ENCODE data around the gene PDK2.

The PDK2 gene

DNA sequence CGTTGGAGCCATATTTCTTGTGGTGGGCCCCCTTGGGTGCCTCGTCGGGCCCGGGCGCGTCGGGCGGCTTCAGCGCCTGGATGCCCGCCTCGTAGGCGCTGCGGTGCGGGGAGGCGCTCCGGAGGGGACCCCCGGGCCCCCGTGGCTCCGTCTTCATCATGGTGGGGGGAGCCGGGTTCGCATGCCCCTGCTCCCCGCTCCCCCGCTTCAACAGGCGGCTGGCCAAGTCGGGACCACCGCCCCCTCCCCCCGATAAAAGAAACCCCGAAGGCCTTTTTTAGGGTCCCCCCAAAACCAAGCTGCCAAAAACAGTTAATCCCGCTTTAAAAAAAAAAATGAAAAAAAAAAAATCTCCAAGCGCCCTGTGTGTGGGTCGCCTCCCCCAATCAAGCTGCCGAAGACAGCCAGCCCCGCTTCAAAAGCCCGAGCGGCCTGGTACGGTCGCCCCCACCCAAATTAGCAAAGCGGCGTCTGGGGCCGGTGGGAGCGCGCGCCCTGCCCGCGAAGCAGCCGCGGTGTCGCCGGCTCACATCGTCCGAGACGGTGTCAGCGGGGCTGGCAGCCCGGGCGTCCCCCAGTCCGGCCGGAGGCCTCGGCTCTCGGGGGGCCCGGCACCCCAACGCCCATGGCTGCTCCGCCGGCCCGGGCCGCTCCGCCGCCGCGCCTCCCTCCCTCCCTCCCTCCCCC lies 55.3 kb downstream of the PDK2 start, which contains the start of gene PPP1R9B:
Gene PPP1R9B (minus strand): TSS at position 324 of the 687 bp plus-strand sequence. CDS start 164 bp downstream, at position 160.
- Histone ChIP-seq H4K20me1 (ENCODE audit: low read depth, low read length) (no peaks in the 10 kb centered on the region), H3K9me2 (replicated peaks; ENCODE audit: insufficient read depth, low read length) (no peaks in the 10 kb centered on the region), H3K36me3 (ENCODE audit: low read length) (no peaks in the 10 kb centered on the region), H3K9me3 (ENCODE audit: insufficient read depth, low read length) (no peaks in the 10 kb centered on the region), H3K9ac (ENCODE audit: low read length) (peak within 1 kb of the TSS; percentile 96), H3F3A (ENCODE audit: insufficient read depth) (peaks cover 9% of the 10 kb centered on the region; the same call in 1 of the 2 replicates), H3K79me2 (ENCODE audit: insufficient read depth, low read length) (peaks cover 41% of the 10 kb centered on the region), H3K27me3 (ENCODE audit: low read length) (no peaks in the 10 kb centered on the region), H3K4me3 (ENCODE audit: insufficient read depth, low read length, poor library complexity, severe bottlenecking) (peak within 1 kb of the TSS; percentile 94), H3K27ac (ENCODE audit: low read depth, low read length) (peak within 1 kb of the TSS; percentile 95), H2AFZ (ENCODE audit: low read depth, low read length, severe bottlenecking) (peak within 1 kb of the TSS; percentile 82), H3K4me2 (ENCODE audit: low read depth, low read length, poor library complexity, severe bottlenecking) (peak within 1 kb of the TSS; percentile 100)
- TF ChIP-seq, protein P1, sequence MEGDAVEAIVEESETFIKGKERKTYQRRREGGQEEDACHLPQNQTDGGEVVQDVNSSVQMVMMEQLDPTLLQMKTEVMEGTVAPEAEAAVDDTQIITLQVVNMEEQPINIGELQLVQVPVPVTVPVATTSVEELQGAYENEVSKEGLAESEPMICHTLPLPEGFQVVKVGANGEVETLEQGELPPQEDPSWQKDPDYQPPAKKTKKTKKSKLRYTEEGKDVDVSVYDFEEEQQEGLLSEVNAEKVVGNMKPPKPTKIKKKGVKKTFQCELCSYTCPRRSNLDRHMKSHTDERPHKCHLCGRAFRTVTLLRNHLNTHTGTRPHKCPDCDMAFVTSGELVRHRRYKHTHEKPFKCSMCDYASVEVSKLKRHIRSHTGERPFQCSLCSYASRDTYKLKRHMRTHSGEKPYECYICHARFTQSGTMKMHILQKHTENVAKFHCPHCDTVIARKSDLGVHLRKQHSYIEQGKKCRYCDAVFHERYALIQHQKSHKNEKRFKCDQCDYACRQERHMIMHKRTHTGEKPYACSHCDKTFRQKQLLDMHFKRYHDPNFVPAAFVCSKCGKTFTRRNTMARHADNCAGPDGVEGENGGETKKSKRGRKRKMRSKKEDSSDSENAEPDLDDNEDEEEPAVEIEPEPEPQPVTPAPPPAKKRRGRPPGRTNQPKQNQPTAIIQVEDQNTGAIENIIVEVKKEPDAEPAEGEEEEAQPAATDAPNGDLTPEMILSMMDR (IDR thresholded peaks at IDR 0.05; ENCODE audit: insufficient read depth, low read length, poor library complexity, severe bottlenecking), result no peak
- no peak for TF ChIP-seq EZH2phosphoT487 (conservative IDR thresholded peaks at IDR 0.05; ENCODE audit: low read length)

DNA sequence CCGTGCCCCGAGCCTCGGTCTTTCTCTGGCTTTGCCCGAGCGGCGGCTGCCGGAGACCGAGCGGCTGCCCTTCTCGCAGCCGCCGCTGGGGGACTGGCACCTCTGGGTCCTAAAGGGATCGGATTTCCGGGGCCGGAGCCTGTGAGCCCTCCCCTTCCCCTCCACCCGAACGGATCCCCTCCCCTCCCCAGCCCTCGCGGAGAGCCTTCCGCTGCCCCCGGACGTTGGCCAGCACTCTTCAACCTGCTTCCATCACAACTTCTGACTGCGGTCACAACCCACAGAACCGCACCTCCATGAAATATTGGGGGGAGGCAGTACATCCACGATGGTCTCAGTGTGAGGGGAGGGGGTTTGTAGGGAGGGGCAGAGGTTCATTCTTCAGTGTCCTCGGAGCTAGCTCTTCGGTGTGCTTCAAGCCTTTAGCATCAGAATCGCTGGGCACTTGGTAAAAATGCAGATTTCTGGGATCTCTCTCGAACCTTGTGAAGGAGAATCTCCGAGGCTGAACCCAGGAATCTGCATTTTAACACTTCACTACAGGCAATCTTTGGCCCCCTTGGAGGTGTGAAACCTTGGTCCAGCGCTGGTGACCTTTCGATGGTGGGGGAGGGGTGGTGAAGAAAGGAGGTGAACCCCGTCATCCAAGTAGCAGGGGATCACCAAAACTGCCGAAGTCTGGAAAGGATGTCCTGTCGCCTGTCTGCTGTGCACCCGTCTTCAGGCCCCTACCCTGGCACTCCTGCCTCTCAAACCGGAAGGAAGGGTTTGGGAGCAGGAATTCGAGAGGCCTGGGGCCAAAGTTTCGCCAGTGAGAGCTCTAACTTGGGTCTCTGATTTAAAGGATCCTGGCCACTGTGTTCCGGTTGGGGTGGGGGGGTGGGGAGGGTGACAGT lies 56.1 kb downstream of the PDK2 start:
- H3K9ac ChIP-seq (ENCODE audit: low read length), result peak overlapping the region; percentile 96
- H3F3A ChIP-seq (ENCODE audit: insufficient read depth), result peaks cover 9% of the 10 kb centered on the region; the same call in 1 of the 2 replicates
- TF ChIP-seq, protein P1 (IDR thresholded peaks at IDR 0.05; ENCODE audit: insufficient read depth, low read length, poor library complexity, severe bottlenecking), result no peak
- TF ChIP-seq EZH2phosphoT487 (conservative IDR thresholded peaks at IDR 0.05; ENCODE audit: low read length), result no peak
- H3K27ac ChIP-seq (ENCODE audit: low read depth, low read length), result peak overlapping the region; percentile 95
- H2AFZ ChIP-seq (ENCODE audit: low read depth, low read length, severe bottlenecking), result peak overlapping the region; percentile 82
- no peaks in the 10 kb centered on the region for H3K27me3 ChIP-seq (ENCODE audit: low read length)
- peak overlapping the region; percentile 94 for H3K4me3 ChIP-seq (ENCODE audit: insufficient read depth, low read length, poor library complexity, severe bottlenecking)
- H3K36me3 ChIP-seq (ENCODE audit: low read length), result no peaks in the 10 kb centered on the region
- no peaks in the 10 kb centered on the region for H3K9me2 ChIP-seq (replicated peaks; ENCODE audit: insufficient read depth, low read length)
- no peaks in the 10 kb centered on the region for H3K9me3 ChIP-seq (ENCODE audit: insufficient read depth, low read length)
- H3K4me2 ChIP-seq (ENCODE audit: low read depth, low read length, poor library complexity, severe bottlenecking), result peak overlapping the region; percentile 100
- H4K20me1 ChIP-seq (ENCODE audit: low read depth, low read length), result no peaks in the 10 kb centered on the region
- peaks cover 39% of the 10 kb centered on the region for H3K79me2 ChIP-seq (ENCODE audit: insufficient read depth, low read length)

DNA sequence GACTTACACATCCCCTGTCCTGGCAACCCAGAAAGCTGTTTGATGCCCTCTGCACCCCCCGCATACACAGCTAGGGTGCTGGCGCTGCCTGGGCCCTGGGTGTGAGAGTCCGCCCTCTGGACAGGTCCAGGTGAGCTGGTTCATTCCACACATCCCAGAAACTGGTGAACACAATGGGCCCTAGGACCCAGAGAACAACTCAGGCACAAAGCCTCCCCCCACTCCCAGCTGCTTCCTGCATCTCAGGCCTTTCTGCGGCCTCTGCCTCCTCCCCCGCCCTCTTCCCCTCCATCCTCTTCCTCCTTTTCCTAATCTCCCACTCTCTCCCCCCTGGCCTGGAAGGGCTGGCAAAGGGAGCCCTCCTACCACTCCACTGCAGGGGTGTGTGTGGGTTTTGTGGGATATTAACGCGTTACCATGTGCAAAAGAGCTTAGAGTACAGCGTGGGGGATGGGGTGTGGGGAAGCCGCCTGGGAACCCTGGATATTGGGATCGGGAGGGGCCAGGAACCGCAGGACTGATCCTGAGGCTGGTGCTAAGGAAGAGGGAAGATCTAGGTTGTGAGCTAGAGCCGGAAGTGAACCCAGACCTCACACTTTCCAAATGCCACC lies 56.9 kb downstream of the PDK2 start:
- Histone ChIP-seq H3K4me3 (ENCODE audit: insufficient read depth, low read length, poor library complexity, severe bottlenecking) (peak overlapping the region; percentile 47), H3K4me2 (ENCODE audit: low read depth, low read length, poor library complexity, severe bottlenecking) (peak overlapping the region; percentile 100), H3K79me2 (ENCODE audit: insufficient read depth, low read length) (peaks cover 32% of the 10 kb centered on the region), H4K20me1 (ENCODE audit: low read depth, low read length) (no peaks in the 10 kb centered on the region), H3F3A (ENCODE audit: insufficient read depth) (peaks cover 9% of the 10 kb centered on the region; the same call in 1 of the 2 replicates), H2AFZ (ENCODE audit: low read depth, low read length, severe bottlenecking) (peak overlapping the region; percentile 55), H3K27me3 (ENCODE audit: low read length) (no peaks in the 10 kb centered on the region), H3K36me3 (ENCODE audit: low read length) (no peaks in the 10 kb centered on the region), H3K27ac (ENCODE audit: low read depth, low read length) (peak overlapping the region; percentile 48), H3K9me3 (ENCODE audit: insufficient read depth, low read length) (no peaks in the 10 kb centered on the region), H3K9ac (ENCODE audit: low read length) (peak overlapping the region; percentile 96), H3K9me2 (replicated peaks; ENCODE audit: insufficient read depth, low read length) (no peaks in the 10 kb centered on the region)
- no peak for TF ChIP-seq EZH2phosphoT487 (conservative IDR thresholded peaks at IDR 0.05; ENCODE audit: low read length)
- TF ChIP-seq, protein P1 (IDR thresholded peaks at IDR 0.05; ENCODE audit: insufficient read depth, low read length, poor library complexity, severe bottlenecking), result no peak
